OCI-LY3 (cell line): ENCODE data around the gene REPS2.

Experiments used
- H2AFZ ChIP-seq: fragments of 200-600, 300-600 bp; shearing (Covaris generic); 2 replicates; pipeline ENCODE4 v1.6.0; 2014; ENCODE audit warnings: antibody characterized with exemption, low read depth, low read length
- H3K27ac ChIP-seq: fragments of 200-600, 300-600 bp; sonication (generic); 2 replicates; pipeline ENCODE4 v1.5.1; 2014; ENCODE audit warnings: mild to moderate bottlenecking, low read length, moderate library complexity, mixed read lengths
- H3K27me3 ChIP-seq: fragments of 200-600, 300-600 bp; sonication (generic); 2 replicates; pipeline ENCODE4 v1.6.1; 2014; ENCODE audit warnings: low read depth, low read length, mixed read lengths
- H3K36me3 ChIP-seq: fragments of 200-600, 300-600 bp; sonication (generic); replicated peaks from 2 replicates; pipeline ENCODE3; 2014; ENCODE audit warnings: low read depth, low read length, mixed read lengths
- H3K4me1 ChIP-seq: fragments of 300-600, 200-600 bp; sonication (generic); 2 replicates; pipeline ENCODE4 v1.6.1; 2014; ENCODE audit warnings: low read length, mixed read lengths
- H3K4me2 ChIP-seq: fragments of 200-600, 300-600 bp; sonication (generic); 2 replicates; pipeline ENCODE4 v1.6.1; 2014; ENCODE audit warnings: low read length, mixed read lengths
- H3K4me3 ChIP-seq: fragments of 300-600, 200-600 bp; sonication (generic); 2 replicates; pipeline ENCODE4 v1.5.1; 2014; ENCODE audit warnings: antibody characterized with exemption, mild to moderate bottlenecking, low read length, moderate library complexity
- H3K79me2 ChIP-seq: fragments of 300-600, 200-600 bp; shearing (Covaris generic); 2 replicates; pipeline ENCODE4 v1.6.1; 2014; ENCODE audit warnings: mild to moderate bottlenecking, low read length, mixed read lengths
- H3K9ac ChIP-seq: fragments of 300-600, 200-600 bp; shearing (Covaris generic); 2 replicates; pipeline ENCODE4 v1.6.0; 2014; ENCODE audit warnings: mild to moderate bottlenecking, low read length, moderate library complexity
- H3K9me3 ChIP-seq: fragments of 200-600, 300-600 bp; shearing (Covaris generic); 2 replicates; pipeline ENCODE4 v1.6.1; 2014; ENCODE audit warnings: low read length, mixed read lengths; ENCODE audit not compliant: insufficient read depth
- H4K20me1 ChIP-seq: fragments of 200-600, 300-600 bp; sonication (generic); 2 replicates; pipeline ENCODE4 v1.6.1; 2016; ENCODE audit warnings: low read length, mixed read lengths; ENCODE audit not compliant: insufficient read depth
- CTCF ChIP-seq: fragments of 200-600, 300-600 bp; sonication (generic); IDR thresholded peaks from 2 replicates; pipeline ENCODE4 v1.5.1; 2014; ENCODE audit warnings: antibody characterized with exemption, low read length, low read depth
- EZH2phosphoT487 ChIP-seq: fragments of 200-600 bp; shearing (Covaris generic); IDR thresholded peaks from 2 replicates; pipeline ENCODE4 v1.6.1; 2018; ENCODE audit warnings: antibody characterized with exemption, mixed run types, low read depth

REPS2 gene

DNA sequence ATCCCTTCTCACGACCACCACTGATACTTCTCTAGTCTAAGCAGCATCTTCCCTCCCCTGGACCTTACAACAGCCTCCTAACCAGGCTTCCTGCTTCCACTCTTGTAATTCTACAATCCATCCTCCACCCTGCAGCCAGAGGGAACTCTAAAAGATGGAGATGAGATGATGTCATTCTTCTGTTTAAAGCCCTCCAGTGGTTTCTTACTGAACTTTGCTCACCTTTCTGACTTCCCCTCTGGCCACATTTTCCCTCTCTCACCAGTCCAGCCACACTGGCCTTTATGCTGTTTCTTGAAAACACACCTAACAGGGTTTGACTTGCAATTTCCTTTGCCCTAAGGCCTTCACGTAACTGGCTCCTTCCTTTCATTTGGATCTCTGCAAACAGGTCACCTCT lies 237.1 kb downstream of the REPS2 start:
- Histone ChIP-seq H3K9me3 (no peaks in the 10 kb centered on the region), H3K27ac (no peak overlapping the region), H3K4me2 (no peak overlapping the region), H3K4me1 (peaks cover 8% of the 10 kb centered on the region), H4K20me1 (no peaks in the 10 kb centered on the region), H2AFZ (no peak overlapping the region), H3K4me3 (no peak overlapping the region), H3K79me2 (no peaks in the 10 kb centered on the region), H3K36me3 (no peaks in the 10 kb centered on the region), H3K27me3 (no peaks in the 10 kb centered on the region), H3K9ac (no peak overlapping the region)
- TF ChIP-seq EZH2phosphoT487 (no peak), CTCF (no peak)

- TF ChIP-seq EZH2phosphoT487, result no peak
- no peak for TF ChIP-seq CTCF
- Histone ChIP-seq H4K20me1 (no peaks in the 10 kb centered on the region), H3K27ac (no peak overlapping the region)
These were observed 239.0 kb downstream of the REPS2 start for GRCh38 chrX:17185431-17185830.

GRCh38 chrX:17187136-17187756 lies 240.8 kb downstream of the REPS2 start:
- peaks cover 8% of the 10 kb centered on the region for H3K4me1 ChIP-seq
- H3K27me3 ChIP-seq, result no peaks in the 10 kb centered on the region
- no peaks in the 10 kb centered on the region for H3K36me3 ChIP-seq
- no peaks in the 10 kb centered on the region for H4K20me1 ChIP-seq
- H3K9me3 ChIP-seq, result no peaks in the 10 kb centered on the region
- H3K9ac ChIP-seq, result no peak overlapping the region
- no peak overlapping the region for H3K27ac ChIP-seq
- H2AFZ ChIP-seq, result no peak overlapping the region
- no peak overlapping the region for H3K4me2 ChIP-seq
- no peaks in the 10 kb centered on the region for H3K79me2 ChIP-seq
- no peak for TF ChIP-seq EZH2phosphoT487
- TF ChIP-seq CTCF, result no peak
- no peak overlapping the region for H3K4me3 ChIP-seq

More at GRCh38 chrX:17185431-17185830, 239.0 kb downstream of the REPS2 start:
- Histone ChIP-seq H3K79me2 (no peaks in the 10 kb centered on the region), H3K36me3 (no peaks in the 10 kb centered on the region), H3K4me2 (no peak overlapping the region), H3K4me3 (no peak overlapping the region), H3K27me3 (no peaks in the 10 kb centered on the region), H3K9ac (no peak overlapping the region), H3K9me3 (no peaks in the 10 kb centered on the region), H3K4me1 (peaks cover 8% of the 10 kb centered on the region), H2AFZ (no peak overlapping the region)

DNA sequence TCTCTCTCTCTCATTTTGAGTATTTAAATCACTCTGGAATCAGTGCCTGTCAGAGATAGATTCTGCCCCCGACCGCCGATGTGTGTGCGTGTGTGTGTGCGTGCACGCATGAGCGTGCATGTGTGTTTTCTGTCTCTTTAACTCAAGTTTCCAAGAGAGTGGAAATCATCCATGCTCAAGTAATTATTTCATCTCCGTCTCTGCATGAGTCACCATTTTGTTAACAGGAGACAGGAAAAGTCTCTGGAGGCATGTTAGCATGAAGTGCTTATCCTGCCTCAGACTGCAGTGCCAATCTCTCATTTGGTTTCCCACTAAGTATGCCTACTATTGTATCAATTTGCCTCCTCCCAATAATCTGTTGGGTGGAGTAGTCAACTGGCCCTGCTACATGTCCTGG lies 245.6 kb downstream of the REPS2 start:
- Histone ChIP-seq H3K4me2 (no peak overlapping the region), H2AFZ (no peak overlapping the region), H4K20me1 (no peaks in the 10 kb centered on the region), H3K9me3 (no peaks in the 10 kb centered on the region), H3K27me3 (no peaks in the 10 kb centered on the region), H3K4me3 (no peak overlapping the region), H3K79me2 (no peaks in the 10 kb centered on the region), H3K27ac (no peak overlapping the region), H3K9ac (no peak overlapping the region), H3K4me1 (peaks cover 8% of the 10 kb centered on the region), H3K36me3 (no peaks in the 10 kb centered on the region)
- TF ChIP-seq CTCF, result no peak
- no peak for TF ChIP-seq EZH2phosphoT487
